HepG2 (cell line): Measurements from ENCODE around the gene GSTP1. TPM values are rescaled to one million over a fixed set of nuclear protein-coding genes. Genes with fewer than 3 reads are reported as not detected.

Source experiments
- ATAD3A ChIP-seq: sonication (generic); formaldehyde crosslinking; IDR thresholded peaks from 2 replicates; pipeline ENCODE4 v1.4.0; 2020; ENCODE audit warnings: missing genetic modification reagents
- CBX2 ChIP-seq, 2 experiments: fragments of 200-600 bp in 1 of 2; sonication (generic); formaldehyde crosslinking in 1 of 2; IDR thresholded peaks; 2 replicates each; pipeline versions ENCODE4 v1.7.0 to v1.8.1; 2018 to 2022; ENCODE audit warnings: low read depth in 2 of 2, low read length in 1 of 2, mild to moderate bottlenecking in 1 of 2, missing genetic modification reagents in 1 of 2
- FOSL2 ChIP-seq: sonication (generic); formaldehyde crosslinking; IDR thresholded peaks from 2 replicates; pipeline ENCODE4 v1.4.0; 2020; ENCODE audit warnings: missing genetic modification reagents
- HMG20A ChIP-seq: IDR thresholded peaks from 2 replicates; pipeline ENCODE4 v1.6.1; 2016; ENCODE audit warnings: borderline replicate concordance
- NFIC ChIP-seq: IDR thresholded peaks from 2 replicates; pipeline ENCODE4 v1.6.1; 2012; ENCODE audit warnings: mild to moderate bottlenecking, low read length, inconsistent platforms
- NFYB ChIP-seq: sonication (generic); formaldehyde crosslinking; IDR thresholded peaks from 2 replicates; pipeline ENCODE4 v1.4.0; 2020; ENCODE audit warnings: missing genetic modification reagents
- POGZ ChIP-seq: sonication (generic); formaldehyde crosslinking; IDR thresholded peaks from 2 replicates; pipeline ENCODE4 v1.4.0; 2020; ENCODE audit warnings: mild to moderate bottlenecking, missing genetic modification reagents
- SRSF1 ChIP-seq: fragments of 200-400 bp; formaldehyde crosslinking; optimal IDR thresholded peaks from 2 replicates; pipeline ENCODE3; 2017; ENCODE audit warnings: mild to moderate bottlenecking, low read depth, low read length, moderate library complexity
- SSRP1 ChIP-seq: IDR thresholded peaks from 2 replicates; pipeline ENCODE4 v1.6.1; 2016; ENCODE audit warnings: control low read depth
- ZBTB46 ChIP-seq: sonication (generic); formaldehyde crosslinking; IDR thresholded peaks from 2 replicates; pipeline ENCODE4 v1.4.0; 2020; ENCODE audit warnings: mild to moderate bottlenecking, missing genetic modification reagents, borderline replicate concordance
- ZHX1 ChIP-seq: sonication (generic); formaldehyde crosslinking; IDR thresholded peaks from 2 replicates; pipeline ENCODE4 v1.8.1; 2022; ENCODE audit warnings: low read depth, mild to moderate bottlenecking, missing genetic modification reagents
- ZMYM2 ChIP-seq: sonication (generic); formaldehyde crosslinking; IDR thresholded peaks from 2 replicates; pipeline ENCODE4 v1.8.0; 2022; ENCODE audit warnings: mild to moderate bottlenecking, missing genetic modification reagents
- ZNF501 ChIP-seq: sonication (generic); formaldehyde crosslinking; IDR thresholded peaks from 2 replicates; pipeline ENCODE4 v1.5.1; 2020; ENCODE audit warnings: mild to moderate bottlenecking, moderate library complexity, missing genetic modification reagents
- polyA plus RNA-seq, 8 experiments: library from polyadenylated mRNA; depleted of rRNA in 3 of 8; stranded (reverse) in 7 of 8; unstranded in 1 of 8; fragments of >200 nt; fragmentation: Illumina TruSeq in 4 of 8; extraction: Trizol in 4 of 8; gene quantifications; 2 replicates each; pipeline versions ENCODE4 v1.2.1 to v1.2.3, GENCODE V29; 2011 to 2016; ENCODE audit warnings: low read depth in 4 of 8, missing spikeins in 1 of 8, mixed read lengths in 1 of 8; ENCODE audit not compliant: insufficient read depth in 1 of 8
- total RNA-seq, 5 experiments: library from RNA; depleted of rRNA; stranded (reverse); fragments of >200 nt; fragmentation: Illumina TruSeq; extraction: Trizol; gene quantifications; 2 replicates each; pipeline ENCODE4 v1.2.3, GENCODE V29; 2016; ENCODE audit warnings: low read depth in 1 of 5
- TF ChIP-seq, protein P1 (sequence below): sonication (generic); formaldehyde crosslinking; IDR thresholded peaks from 2 replicates; pipeline ENCODE4 v1.4.0; 2020; ENCODE audit warnings: missing genetic modification reagents, borderline replicate concordance
- TF ChIP-seq, protein P2 (sequence below): sonication (generic); formaldehyde crosslinking; conservative IDR thresholded peaks from 2 replicates; pipeline ENCODE4 v1.4.0; 2020; ENCODE audit warnings: missing genetic modification reagents

Gene GSTP1
- total and polyA plus RNA-seq, 2 of the 13 experiments (the other 11 are each of a cell fraction or from before 2014, with no cell fraction given), result not detected

DNA sequence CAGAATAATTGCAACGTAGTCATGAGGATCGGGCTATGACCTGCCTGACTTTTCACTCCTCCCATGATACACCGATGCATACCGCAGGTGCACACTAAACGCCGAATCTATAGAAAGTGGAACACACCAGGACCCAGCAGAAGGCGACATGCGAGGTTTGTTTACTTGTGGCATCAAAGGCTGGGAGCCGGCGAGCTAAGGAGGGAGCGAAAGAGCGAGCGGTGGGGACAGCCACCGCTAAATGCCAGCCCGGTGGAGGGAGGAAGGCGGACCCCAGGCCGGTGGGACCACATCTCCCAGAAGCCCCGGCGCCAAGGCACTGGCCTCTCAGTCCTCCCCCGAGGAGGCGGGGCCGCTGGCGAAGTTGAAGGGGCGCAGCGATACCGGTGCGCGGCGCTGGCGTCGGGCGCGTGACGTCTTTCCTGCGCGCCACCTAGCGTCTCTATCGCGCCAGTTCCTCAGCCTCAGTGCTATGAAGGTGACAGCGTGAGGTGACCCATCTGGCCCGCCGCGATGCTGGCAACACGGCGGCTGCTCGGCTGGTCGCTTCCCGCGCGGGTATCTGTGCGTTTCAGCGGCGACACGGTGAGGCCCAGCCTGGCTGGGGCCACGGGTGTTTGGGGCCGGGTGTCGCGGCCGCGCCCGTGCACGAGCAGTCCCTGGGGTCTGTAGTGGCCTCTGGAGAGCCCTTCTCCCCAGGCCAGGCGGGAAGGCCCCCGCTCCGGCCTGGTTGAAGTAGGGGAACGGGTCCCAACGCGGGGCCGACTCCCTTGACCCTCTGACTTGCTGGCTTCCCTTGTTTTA is 23.1 kb downstream of the GSTP1 start, which contains the start of gene NDUFV1 (continued):
- TF ChIP-seq, protein P1, sequence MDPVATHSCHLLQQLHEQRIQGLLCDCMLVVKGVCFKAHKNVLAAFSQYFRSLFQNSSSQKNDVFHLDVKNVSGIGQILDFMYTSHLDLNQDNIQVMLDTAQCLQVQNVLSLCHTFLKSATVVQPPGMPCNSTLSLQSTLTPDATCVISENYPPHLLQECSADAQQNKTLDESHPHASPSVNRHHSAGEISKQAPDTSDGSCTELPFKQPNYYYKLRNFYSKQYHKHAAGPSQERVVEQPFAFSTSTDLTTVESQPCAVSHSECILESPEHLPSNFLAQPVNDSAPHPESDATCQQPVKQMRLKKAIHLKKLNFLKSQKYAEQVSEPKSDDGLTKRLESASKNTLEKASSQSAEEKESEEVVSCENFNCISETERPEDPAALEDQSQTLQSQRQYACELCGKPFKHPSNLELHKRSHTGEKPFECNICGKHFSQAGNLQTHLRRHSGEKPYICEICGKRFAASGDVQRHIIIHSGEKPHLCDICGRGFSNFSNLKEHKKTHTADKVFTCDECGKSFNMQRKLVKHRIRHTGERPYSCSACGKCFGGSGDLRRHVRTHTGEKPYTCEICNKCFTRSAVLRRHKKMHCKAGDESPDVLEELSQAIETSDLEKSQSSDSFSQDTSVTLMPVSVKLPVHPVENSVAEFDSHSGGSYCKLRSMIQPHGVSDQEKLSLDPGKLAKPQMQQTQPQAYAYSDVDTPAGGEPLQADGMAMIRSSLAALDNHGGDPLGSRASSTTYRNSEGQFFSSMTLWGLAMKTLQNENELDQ (CRISPR knock-in tag), result no peak
- TF ChIP-seq ATAD3A (CRISPR knock-in tag) (no peak), ZNF501 (CRISPR knock-in tag) (peak; percentile 81), CBX2 (IDR thresholded peaks at IDR 0.05; ENCODE audit: low read depth, low read length) (no peak), CBX2 (CRISPR knock-in tag; IDR thresholded peaks at IDR 0.05; ENCODE audit: low read depth) (no peak), NFIC (no peak), NFYB (peak; percentile 64), HMG20A (CRISPR knock-in tag) (no peak), POGZ (CRISPR knock-in tag) (peak; percentile 84), SSRP1 (no peak), SRSF1 (no peak), ZMYM2 (CRISPR knock-in tag) (no peak), FOSL2 (CRISPR knock-in tag) (peak; percentile 48), ZHX1 (CRISPR knock-in tag) (peak; percentile 90), ZBTB46 (no peak)
- TF ChIP-seq, protein P2, sequence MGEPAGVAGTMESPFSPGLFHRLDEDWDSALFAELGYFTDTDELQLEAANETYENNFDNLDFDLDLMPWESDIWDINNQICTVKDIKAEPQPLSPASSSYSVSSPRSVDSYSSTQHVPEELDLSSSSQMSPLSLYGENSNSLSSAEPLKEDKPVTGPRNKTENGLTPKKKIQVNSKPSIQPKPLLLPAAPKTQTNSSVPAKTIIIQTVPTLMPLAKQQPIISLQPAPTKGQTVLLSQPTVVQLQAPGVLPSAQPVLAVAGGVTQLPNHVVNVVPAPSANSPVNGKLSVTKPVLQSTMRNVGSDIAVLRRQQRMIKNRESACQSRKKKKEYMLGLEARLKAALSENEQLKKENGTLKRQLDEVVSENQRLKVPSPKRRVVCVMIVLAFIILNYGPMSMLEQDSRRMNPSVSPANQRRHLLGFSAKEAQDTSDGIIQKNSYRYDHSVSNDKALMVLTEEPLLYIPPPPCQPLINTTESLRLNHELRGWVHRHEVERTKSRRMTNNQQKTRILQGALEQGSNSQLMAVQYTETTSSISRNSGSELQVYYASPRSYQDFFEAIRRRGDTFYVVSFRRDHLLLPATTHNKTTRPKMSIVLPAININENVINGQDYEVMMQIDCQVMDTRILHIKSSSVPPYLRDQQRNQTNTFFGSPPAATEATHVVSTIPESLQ (CRISPR knock-in tag), result no peak
